PFSK-1 (cell line): ENCODE data around the gene PLEKHA6.

Experiments
- FOXP2 ChIP-seq: optimal IDR thresholded peaks from 2 replicates; pipeline ENCODE3; 2011; ENCODE audit warnings: borderline replicate concordance, control low read depth, inconsistent platforms; ENCODE audit not compliant: insufficient read depth; ENCODE audit errors: extremely low read length, extremely low read depth
- POLR2AphosphoS5 ChIP-seq: IDR thresholded peaks from 2 replicates; pipeline ENCODE4 v1.6.1; 2012; ENCODE audit warnings: low read depth, mild to moderate bottlenecking, control low read depth, low read length, moderate library complexity
- SIN3A ChIP-seq: IDR thresholded peaks from 2 replicates; pipeline ENCODE4 v1.6.1; 2012; ENCODE audit warnings: mild to moderate bottlenecking, low read length, moderate library complexity, borderline replicate concordance; ENCODE audit not compliant: insufficient read depth
- TAF1 ChIP-seq: IDR thresholded peaks from 2 replicates; pipeline ENCODE4 v1.6.1; 2012; ENCODE audit warnings: low read length, control low read depth, borderline replicate concordance; ENCODE audit not compliant: insufficient read depth
- TF ChIP-seq, protein P1 (sequence below), 2 experiments: IDR thresholded peaks; 2 replicates each; pipeline versions ENCODE4 v1.6.1 to v1.8.0; 2011 to 2012; ENCODE audit warnings: low read depth in 2 of 2, low read length in 2 of 2, control low read depth in 1 of 2, inconsistent platforms in 1 of 2, mild to moderate bottlenecking in 1 of 2, moderate library complexity in 1 of 2; ENCODE audit not compliant: insufficient read depth in 1 of 2

Gene PLEKHA6

DNA sequence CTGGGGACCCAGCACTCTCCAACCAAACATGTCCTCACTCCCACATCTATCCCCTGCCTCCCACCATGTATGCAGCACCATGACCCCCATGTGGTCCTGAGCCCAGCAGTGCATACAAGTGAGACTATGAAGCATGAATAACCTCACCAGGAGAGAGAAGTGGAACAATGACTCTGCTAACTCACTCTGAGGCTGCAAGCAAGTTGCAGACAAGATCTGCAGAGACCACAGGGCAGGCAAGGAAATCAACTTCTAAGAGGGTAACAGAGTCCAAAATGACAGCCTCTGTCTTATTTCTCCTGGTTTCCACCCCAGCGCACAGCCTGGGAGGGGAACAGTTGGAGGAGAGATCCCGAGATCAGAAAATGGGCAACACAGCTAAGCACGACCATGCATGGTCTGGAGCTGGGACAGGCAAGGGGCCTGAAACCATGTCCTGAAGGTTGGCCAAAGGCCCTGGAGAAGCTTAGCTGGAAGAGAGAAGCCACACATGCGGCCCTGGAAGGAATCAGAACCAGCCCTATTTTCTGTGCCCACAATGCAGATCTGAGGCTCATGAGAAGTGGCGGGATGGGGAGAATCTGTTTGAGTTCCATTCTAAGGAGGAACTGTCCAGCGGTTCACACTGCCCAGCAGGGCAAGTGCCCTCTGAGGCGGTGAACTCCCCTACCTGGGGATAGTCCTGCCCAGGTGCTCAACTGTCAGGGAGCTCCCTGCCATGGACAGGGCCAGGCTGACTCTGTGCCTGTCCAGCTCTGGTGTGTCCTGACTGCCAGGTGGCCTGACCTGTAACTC lies 181.0 kb downstream of the PLEKHA6 start:
- no peak for TF ChIP-seq FOXP2
- no peak for TF ChIP-seq SIN3A
- no peak for TF ChIP-seq TAF1
- TF ChIP-seq, protein P1, sequence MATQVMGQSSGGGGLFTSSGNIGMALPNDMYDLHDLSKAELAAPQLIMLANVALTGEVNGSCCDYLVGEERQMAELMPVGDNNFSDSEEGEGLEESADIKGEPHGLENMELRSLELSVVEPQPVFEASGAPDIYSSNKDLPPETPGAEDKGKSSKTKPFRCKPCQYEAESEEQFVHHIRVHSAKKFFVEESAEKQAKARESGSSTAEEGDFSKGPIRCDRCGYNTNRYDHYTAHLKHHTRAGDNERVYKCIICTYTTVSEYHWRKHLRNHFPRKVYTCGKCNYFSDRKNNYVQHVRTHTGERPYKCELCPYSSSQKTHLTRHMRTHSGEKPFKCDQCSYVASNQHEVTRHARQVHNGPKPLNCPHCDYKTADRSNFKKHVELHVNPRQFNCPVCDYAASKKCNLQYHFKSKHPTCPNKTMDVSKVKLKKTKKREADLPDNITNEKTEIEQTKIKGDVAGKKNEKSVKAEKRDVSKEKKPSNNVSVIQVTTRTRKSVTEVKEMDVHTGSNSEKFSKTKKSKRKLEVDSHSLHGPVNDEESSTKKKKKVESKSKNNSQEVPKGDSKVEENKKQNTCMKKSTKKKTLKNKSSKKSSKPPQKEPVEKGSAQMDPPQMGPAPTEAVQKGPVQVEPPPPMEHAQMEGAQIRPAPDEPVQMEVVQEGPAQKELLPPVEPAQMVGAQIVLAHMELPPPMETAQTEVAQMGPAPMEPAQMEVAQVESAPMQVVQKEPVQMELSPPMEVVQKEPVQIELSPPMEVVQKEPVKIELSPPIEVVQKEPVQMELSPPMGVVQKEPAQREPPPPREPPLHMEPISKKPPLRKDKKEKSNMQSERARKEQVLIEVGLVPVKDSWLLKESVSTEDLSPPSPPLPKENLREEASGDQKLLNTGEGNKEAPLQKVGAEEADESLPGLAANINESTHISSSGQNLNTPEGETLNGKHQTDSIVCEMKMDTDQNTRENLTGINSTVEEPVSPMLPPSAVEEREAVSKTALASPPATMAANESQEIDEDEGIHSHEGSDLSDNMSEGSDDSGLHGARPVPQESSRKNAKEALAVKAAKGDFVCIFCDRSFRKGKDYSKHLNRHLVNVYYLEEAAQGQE (IDR thresholded peaks at IDR 0.05; ENCODE audit: insufficient read depth in 1 of 2, low read depth in 2 of 2, low read length in 2 of 2), result peak in 1 of 2 experiments; percentile 74; a peak in 2 of 4 replicates

DNA sequence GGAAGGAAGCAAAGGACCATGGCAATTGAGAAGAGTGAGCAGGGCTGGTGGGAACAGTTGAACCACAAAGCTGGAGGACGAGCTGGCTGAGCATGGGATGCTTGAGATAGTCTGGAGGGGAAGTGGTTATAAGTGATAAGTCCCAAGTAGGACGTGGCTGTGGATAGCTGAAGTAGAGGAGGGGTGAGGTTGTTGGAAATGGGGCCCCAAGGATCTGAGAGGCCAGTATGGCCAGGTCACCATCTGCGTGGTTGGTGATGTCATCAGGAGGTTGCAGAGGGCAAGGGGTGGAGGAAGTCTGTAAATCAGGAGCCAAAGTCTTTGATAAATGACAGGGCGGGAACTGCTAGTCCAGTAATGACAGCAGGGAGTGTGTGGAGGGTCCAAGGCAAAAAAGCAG lies 182.6 kb downstream of the PLEKHA6 start:
- TF ChIP-seq SIN3A (no peak), TAF1 (no peak), FOXP2 (no peak), POLR2AphosphoS5 (no peak)
- TF ChIP-seq, protein P1 (IDR thresholded peaks at IDR 0.05; ENCODE audit: insufficient read depth in 1 of 2, low read depth in 2 of 2, low read length in 2 of 2), result no peak

DNA sequence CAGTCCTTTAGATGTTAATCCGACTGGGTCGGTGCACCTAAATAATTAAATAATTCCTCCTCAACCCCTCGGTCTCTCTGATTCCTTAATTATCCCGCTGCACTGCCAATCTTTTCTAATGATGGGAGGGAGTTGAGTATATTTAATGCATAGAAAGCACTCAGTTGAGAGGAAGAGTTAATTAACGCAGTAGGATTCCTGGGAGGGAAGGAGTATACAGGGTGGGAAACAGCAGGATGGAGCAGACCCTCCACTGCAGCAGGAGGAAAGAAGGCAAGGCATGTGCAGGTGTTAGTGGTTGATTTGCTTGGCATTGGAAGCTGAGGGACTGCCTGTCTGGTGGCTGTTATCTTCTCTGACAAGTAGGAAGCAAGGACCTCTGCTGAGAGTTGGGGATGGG lies 183.7 kb downstream of the PLEKHA6 start:
- TF ChIP-seq POLR2AphosphoS5 (no peak), FOXP2 (no peak), TAF1 (no peak), SIN3A (no peak)
- TF ChIP-seq, protein P1 (IDR thresholded peaks at IDR 0.05; ENCODE audit: insufficient read depth in 1 of 2, low read depth in 2 of 2, low read length in 2 of 2), result no peak

DNA sequence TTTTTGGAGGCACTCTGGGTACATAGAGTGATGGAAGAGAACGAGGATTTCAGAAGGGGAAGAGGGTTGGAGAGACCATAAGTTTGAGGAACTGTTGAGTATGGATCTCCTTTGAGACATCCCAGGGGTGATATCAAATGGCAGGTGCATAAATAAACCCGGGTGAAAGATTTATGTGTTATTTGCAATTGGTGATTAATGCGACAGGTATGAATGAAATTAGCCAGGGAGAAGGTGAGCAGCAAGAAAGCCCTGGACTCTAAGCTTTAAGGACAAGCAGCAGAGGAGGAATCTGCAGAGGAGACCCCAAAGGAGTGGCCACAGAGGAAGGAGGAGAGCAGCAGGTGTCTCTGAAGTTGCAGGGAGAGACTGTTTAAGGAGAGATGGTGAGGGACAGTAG lies 184.8 kb downstream of the PLEKHA6 start:
- TF ChIP-seq, protein P1 (IDR thresholded peaks at IDR 0.05; ENCODE audit: insufficient read depth in 1 of 2, low read depth in 2 of 2, low read length in 2 of 2), result no peak
- no peak for TF ChIP-seq TAF1
- TF ChIP-seq SIN3A, result no peak
- TF ChIP-seq POLR2AphosphoS5, result no peak
- TF ChIP-seq FOXP2, result no peak
